Bone marrow (tissue), 2 donors: ENCODE results near the gene CGRRF1.

Experiments
- DNase-seq, 2 donors: peaks; one replicate each; lab custom pipeline; 2025; lab: John Stamatoyannopoulos, UW

Gene CGRRF1

GRCh38 chr14:54548491-54548890 is 38.8 kb downstream of the CGRRF1 start:
- DNase-seq: no peak

- DNase-seq: no peak
Observed at GRCh38 chr14:54549862-54550261, 40.2 kb downstream of the CGRRF1 start.

- DNase-seq: no peak
Observed at GRCh38 chr14:54550514-54550913, 40.8 kb downstream of the CGRRF1 start.

- no peak for DNase-seq
Observed at GRCh38 chr14:54554401-54554800, 44.7 kb downstream of the CGRRF1 start.

GRCh38 chr14:54555651-54556050 is 45.9 kb downstream of the CGRRF1 start:
- no peak for DNase-seq

GRCh38 chr14:54556535-54556934 is 46.8 kb downstream of the CGRRF1 start:
- no peak for DNase-seq

- DNase-seq: no peak
Observed at GRCh38 chr14:54562334-54562733, 52.6 kb downstream of the CGRRF1 start.

GRCh38 chr14:54564071-54564867 is 54.6 kb downstream of the CGRRF1 start:
- DNase-seq: peak in 1 of 2 donors; percentile 58

GRCh38 chr14:54564868-54565784 is 55.4 kb downstream of the CGRRF1 start:
- peak in 1 of 2 donors; percentile 32 for DNase-seq

- peak; percentile 22 to 44 for DNase-seq
Observed at GRCh38 chr14:54565785-54566409, 56.2 kb downstream of the CGRRF1 start.

GRCh38 chr14:54566410-54567223 is 56.9 kb downstream of the CGRRF1 start, which contains the start of gene SAMD4A:
Gene SAMD4A (plus strand): TSS chr14:54567128. CDS start chr14:54567917, 789 bp downstream.
- DNase-seq: peak; percentile 15 to 24

- no peak for DNase-seq
Observed at GRCh38 chr14:54567224-54567638, 57.5 kb downstream of the CGRRF1 start.

- DNase-seq: peak in 1 of 2 donors; percentile 8
Observed at GRCh38 chr14:54567639-54568561, 58.2 kb downstream of the CGRRF1 start.

GRCh38 chr14:54568821-54569595 is 59.3 kb downstream of the CGRRF1 start:
- DNase-seq: no peak

GRCh38 chr14:54570047-54570446 is 60.3 kb downstream of the CGRRF1 start:
- no peak for DNase-seq

- no peak for DNase-seq
Observed at GRCh38 chr14:54570631-54571415, 61.1 kb downstream of the CGRRF1 start.

GRCh38 chr14:54572316-54572715 is 62.6 kb downstream of the CGRRF1 start:
- peak in 1 of 2 donors; percentile 28 for DNase-seq

- no peak for DNase-seq
Observed at GRCh38 chr14:54574528-54574927, 64.8 kb downstream of the CGRRF1 start.

GRCh38 chr14:54577494-54577893 is 67.8 kb downstream of the CGRRF1 start:
- no peak for DNase-seq
